ENCODE results near the gene RYR3.

RYR3 gene

DNA sequence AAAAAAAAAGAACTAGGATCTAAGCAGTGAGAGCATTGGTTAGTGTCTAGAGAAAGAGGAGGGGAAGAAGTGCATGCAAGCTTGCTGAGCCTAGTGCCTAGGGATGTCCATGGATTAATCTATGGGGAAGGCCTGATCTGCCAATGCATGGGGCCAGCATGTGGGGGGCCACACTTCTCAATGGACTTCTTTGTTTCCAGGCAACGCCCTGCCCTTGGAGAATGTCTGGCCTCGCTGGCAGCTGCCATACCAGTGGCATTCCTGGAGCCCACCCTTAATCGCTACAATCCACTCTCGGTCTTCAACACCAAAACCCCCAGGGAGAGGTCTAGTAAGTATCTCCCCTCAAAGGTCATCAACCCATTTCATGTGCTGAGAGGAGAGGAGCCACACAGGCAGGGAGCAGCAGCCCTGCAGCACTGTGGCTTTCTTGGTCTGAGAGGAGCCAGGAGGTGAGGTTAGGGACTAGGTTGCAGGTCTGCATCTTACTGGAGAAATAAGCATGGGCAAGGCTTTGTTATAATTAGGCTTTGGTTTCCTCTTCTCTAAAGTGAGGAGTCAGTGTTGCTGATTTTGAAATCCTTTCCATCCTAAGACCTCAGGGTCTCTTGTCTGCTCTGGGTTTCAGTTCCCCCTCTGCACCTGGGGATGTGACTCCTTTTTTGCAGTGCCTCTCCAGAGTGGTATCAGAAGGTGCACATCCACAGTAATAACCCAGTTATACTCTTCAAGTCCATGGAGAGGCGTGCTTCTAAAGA is 469.4 kb downstream of the RYR3 start:
- Histone ChIP-seq H3K9me2 (replicated peaks; ENCODE audit: control insufficient read depth, low read length) (no peaks in the 10 kb centered on the region), H3K4me1 (ENCODE audit: control insufficient read depth, low read length) (peaks cover 9% of the 10 kb centered on the region), H3K36me3 (ENCODE audit: control insufficient read depth, low read length) (no peaks in the 10 kb centered on the region), H3K4me3 (ENCODE audit: low read length) (no peak overlapping the region), H3K79me2 (ENCODE audit: control insufficient read depth, low read length) (no peaks in the 10 kb centered on the region), H3F3A (ENCODE audit: control insufficient read depth, insufficient read depth) (no peaks in the 10 kb centered on the region), H3K27me3 (ENCODE audit: control insufficient read depth, low read length) (peaks cover 6% of the 10 kb centered on the region; the same call in 1 of the 2 replicates), H3K9me3 (ENCODE audit: control insufficient read depth, insufficient read depth, low read length) (no peaks in the 10 kb centered on the region), H3K4me2 (ENCODE audit: low read length) (0 out of 2 replicates have a peak overlapping the region, but pooled peaks have one; percentile 26), H3K27ac (ENCODE audit: low read depth, low read length) (no peak overlapping the region), H4K20me1 (ENCODE audit: control insufficient read depth, insufficient read depth, low read depth, low read length) (no peaks in the 10 kb centered on the region)
- TF ChIP-seq, protein P1, sequence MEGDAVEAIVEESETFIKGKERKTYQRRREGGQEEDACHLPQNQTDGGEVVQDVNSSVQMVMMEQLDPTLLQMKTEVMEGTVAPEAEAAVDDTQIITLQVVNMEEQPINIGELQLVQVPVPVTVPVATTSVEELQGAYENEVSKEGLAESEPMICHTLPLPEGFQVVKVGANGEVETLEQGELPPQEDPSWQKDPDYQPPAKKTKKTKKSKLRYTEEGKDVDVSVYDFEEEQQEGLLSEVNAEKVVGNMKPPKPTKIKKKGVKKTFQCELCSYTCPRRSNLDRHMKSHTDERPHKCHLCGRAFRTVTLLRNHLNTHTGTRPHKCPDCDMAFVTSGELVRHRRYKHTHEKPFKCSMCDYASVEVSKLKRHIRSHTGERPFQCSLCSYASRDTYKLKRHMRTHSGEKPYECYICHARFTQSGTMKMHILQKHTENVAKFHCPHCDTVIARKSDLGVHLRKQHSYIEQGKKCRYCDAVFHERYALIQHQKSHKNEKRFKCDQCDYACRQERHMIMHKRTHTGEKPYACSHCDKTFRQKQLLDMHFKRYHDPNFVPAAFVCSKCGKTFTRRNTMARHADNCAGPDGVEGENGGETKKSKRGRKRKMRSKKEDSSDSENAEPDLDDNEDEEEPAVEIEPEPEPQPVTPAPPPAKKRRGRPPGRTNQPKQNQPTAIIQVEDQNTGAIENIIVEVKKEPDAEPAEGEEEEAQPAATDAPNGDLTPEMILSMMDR (IDR thresholded peaks at IDR 0.05; ENCODE audit: low read depth, low read length, poor library complexity, severe bottlenecking) = no peak
- TF ChIP-seq EZH2phosphoT487 (IDR thresholded peaks at IDR 0.05; ENCODE audit: borderline replicate concordance, low read length) = no peak

DNA sequence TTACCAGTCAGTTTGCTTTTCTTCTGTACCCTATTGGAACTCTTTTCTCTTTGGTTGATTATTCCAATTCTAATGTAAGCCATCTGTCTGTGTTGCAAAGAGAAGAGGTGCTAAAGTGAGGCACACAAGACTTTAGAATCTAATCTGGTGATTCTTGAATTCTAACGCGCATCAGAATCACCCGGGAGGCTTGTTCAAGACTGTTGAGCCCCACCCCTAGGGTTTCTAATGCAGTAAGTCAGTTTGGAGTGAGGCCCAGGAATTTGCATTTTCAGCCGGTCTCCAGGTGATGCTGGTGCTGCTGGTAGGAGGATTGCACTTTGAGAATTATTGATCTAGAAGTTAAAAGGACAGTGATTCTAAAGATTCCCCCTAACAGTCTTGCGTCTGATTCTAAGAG is 472.2 kb downstream of the RYR3 start:
- H3K4me1 ChIP-seq (ENCODE audit: control insufficient read depth, low read length) = peaks cover 9% of the 10 kb centered on the region
- H3K27me3 ChIP-seq (ENCODE audit: control insufficient read depth, low read length) = peaks cover 4% of the 10 kb centered on the region; the same call in 1 of the 2 replicates
- no peaks in the 10 kb centered on the region for H3F3A ChIP-seq (ENCODE audit: control insufficient read depth, insufficient read depth)
- H3K9me3 ChIP-seq (ENCODE audit: control insufficient read depth, insufficient read depth, low read length) = no peaks in the 10 kb centered on the region
- TF ChIP-seq, protein P1 (IDR thresholded peaks at IDR 0.05; ENCODE audit: low read depth, low read length, poor library complexity, severe bottlenecking) = no peak
- no peak for TF ChIP-seq EZH2phosphoT487 (IDR thresholded peaks at IDR 0.05; ENCODE audit: borderline replicate concordance, low read length)
- H3K36me3 ChIP-seq (ENCODE audit: control insufficient read depth, low read length) = no peaks in the 10 kb centered on the region
- H4K20me1 ChIP-seq (ENCODE audit: control insufficient read depth, insufficient read depth, low read depth, low read length) = no peaks in the 10 kb centered on the region
- no peaks in the 10 kb centered on the region for H3K9me2 ChIP-seq (replicated peaks; ENCODE audit: control insufficient read depth, low read length)
- H3K79me2 ChIP-seq (ENCODE audit: control insufficient read depth, low read length) = no peaks in the 10 kb centered on the region
- no peak overlapping the region for H3K27ac ChIP-seq (ENCODE audit: low read depth, low read length)
- no peak overlapping the region for H3K4me2 ChIP-seq (ENCODE audit: low read length)
- H3K4me3 ChIP-seq (ENCODE audit: low read length) = no peak overlapping the region

DNA sequence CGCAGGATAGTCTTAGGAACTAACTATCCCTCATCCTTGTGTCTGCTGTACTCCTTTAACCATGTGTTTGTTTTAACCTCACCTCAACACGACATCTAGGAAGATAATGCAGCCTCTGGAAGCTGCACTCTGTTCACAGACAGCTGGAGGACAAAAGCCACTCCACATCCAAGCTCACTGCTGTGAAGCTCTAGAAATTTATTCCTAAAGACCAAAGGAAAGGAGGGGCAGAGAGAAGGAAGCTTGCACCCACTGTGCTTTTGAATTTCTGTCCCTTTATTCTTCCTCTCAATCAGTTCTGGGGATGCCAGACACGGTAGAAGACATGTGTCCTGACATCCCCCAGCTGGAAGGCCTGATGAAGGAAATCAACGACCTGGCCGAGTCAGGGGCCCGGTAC is 474.6 kb downstream of the RYR3 start:
- peaks cover 4% of the 10 kb centered on the region; the same call in 1 of the 2 replicates for H3K27me3 ChIP-seq (ENCODE audit: control insufficient read depth, low read length)
- no peaks in the 10 kb centered on the region for H3K36me3 ChIP-seq (ENCODE audit: control insufficient read depth, low read length)
- H3K4me1 ChIP-seq (ENCODE audit: control insufficient read depth, low read length) = peaks cover 4% of the 10 kb centered on the region
- no peak overlapping the region for H3K27ac ChIP-seq (ENCODE audit: low read depth, low read length)
- no peaks in the 10 kb centered on the region for H3K9me3 ChIP-seq (ENCODE audit: control insufficient read depth, insufficient read depth, low read length)
- no peaks in the 10 kb centered on the region for H4K20me1 ChIP-seq (ENCODE audit: control insufficient read depth, insufficient read depth, low read depth, low read length)
- TF ChIP-seq, protein P1 (IDR thresholded peaks at IDR 0.05; ENCODE audit: low read depth, low read length, poor library complexity, severe bottlenecking) = no peak
- no peak for TF ChIP-seq EZH2phosphoT487 (IDR thresholded peaks at IDR 0.05; ENCODE audit: borderline replicate concordance, low read length)
- no peak overlapping the region for H3K4me2 ChIP-seq (ENCODE audit: low read length)
- no peaks in the 10 kb centered on the region for H3F3A ChIP-seq (ENCODE audit: control insufficient read depth, insufficient read depth)
- no peaks in the 10 kb centered on the region for H3K9me2 ChIP-seq (replicated peaks; ENCODE audit: control insufficient read depth, low read length)
- no peaks in the 10 kb centered on the region for H3K79me2 ChIP-seq (ENCODE audit: control insufficient read depth, low read length)
- H3K4me3 ChIP-seq (ENCODE audit: low read length) = no peak overlapping the region

Data from DOHH2 (cell line).